Right lobe of liver (tissue), 4 donors: Measurements from ENCODE around the gene KCNC1.

Experiments
- CTCF ChIP-seq, 4 donors: fragments of 200-600 bp in 3 of 4; fragments of 450-650 bp in 1 of 4; IDR thresholded peaks; one replicate each; pipeline versions ENCODE4 v1.5.1 to v1.8.0; 2016 to 2022; ENCODE audit warnings: antibody characterized with exemption in 4 of 4, mild to moderate bottlenecking in 2 of 4
- POLR2A ChIP-seq: fragments of 450-650 bp; IDR thresholded peaks from one replicate; pipeline ENCODE4 v1.6.1; 2017; ENCODE audit warnings: antibody characterized with exemption, mild to moderate bottlenecking
- donor health status: DM: no; HTN: no; CAD: no.
- donor health status: DM: no; HTN: no; CAD: no.
- donor health status: DM: no; HTN: yes; CAD: no.

- TF ChIP-seq CTCF (IDR thresholded peaks at IDR 0.05) (no peak), POLR2A (no peak)
These were observed 41.1 kb downstream of the KCNC1 start for GRCh38 chr11:17775507-17776211.
